GM12878 (cell line): ENCODE measurements around the gene RBM10. TPM values are rescaled to one million over a fixed set of nuclear protein-coding genes. Genes with fewer than 3 reads are reported as not detected.
A peak's percentile ranks its signal among the peaks of the same experiment; 100 is the strongest.

Source experiments
- ATF3 ChIP-seq: IDR thresholded peaks from 2 replicates; pipeline ENCODE4 v1.6.1; 2011; ENCODE audit warnings: low read depth, mild to moderate bottlenecking, low read length, moderate library complexity, borderline replicate concordance; ENCODE audit errors: extremely low read depth
- CBX5 ChIP-seq: sonication (generic); IDR thresholded peaks from 2 replicates; pipeline ENCODE4 v1.6.1; 2016; ENCODE audit warnings: low read depth, moderate library complexity, mild to moderate bottlenecking, inconsistent platforms
- E2F4 ChIP-seq: IDR thresholded peaks from 2 replicates; pipeline ENCODE4 v1.6.1; 2012; ENCODE audit warnings: low read depth, low read length, improper control_type of control experiment
- ESRRA ChIP-seq: IDR thresholded peaks from 2 replicates; pipeline ENCODE4 v1.6.1; 2012; ENCODE audit warnings: mild to moderate bottlenecking, low read length, improper control_type of control experiment
- EZH2 ChIP-seq: IDR thresholded peaks from 2 replicates; pipeline ENCODE4 v1.6.1; 2012; ENCODE audit warnings: low read depth, mild to moderate bottlenecking, control low read depth, inconsistent platforms, low read length, borderline replicate concordance; ENCODE audit not compliant: control insufficient read depth
- GATAD2B ChIP-seq: fragments of 450-650 bp; conservative IDR thresholded peaks from 2 replicates; pipeline ENCODE4 v1.6.1; 2017; ENCODE audit warnings: low read depth, mild to moderate bottlenecking, moderate library complexity
- HDGF ChIP-seq: fragments of 450-650 bp; IDR thresholded peaks from 2 replicates; pipeline ENCODE4 v1.6.1; 2016; ENCODE audit warnings: antibody characterized with exemption
- JUND ChIP-seq: IDR thresholded peaks from 2 replicates; pipeline ENCODE4 v1.6.1; 2012; ENCODE audit warnings: low read depth, mild to moderate bottlenecking, low read length, improper control_type of control experiment, moderate library complexity
- KDM1A ChIP-seq: fragments of 200-600 bp; sonication (generic); IDR thresholded peaks from 2 replicates; pipeline ENCODE4 v1.6.1; 2016; ENCODE audit warnings: borderline replicate concordance
- NFXL1 ChIP-seq: fragments of 450-650 bp; IDR thresholded peaks from 2 replicates; pipeline ENCODE4 v1.6.1; 2017; ENCODE audit warnings: antibody characterized with exemption, mild to moderate bottlenecking, borderline replicate concordance
- PML ChIP-seq: IDR thresholded peaks from 2 replicates; pipeline ENCODE4 v1.6.1; 2012; ENCODE audit warnings: low read length, inconsistent platforms
- POLR2A ChIP-seq: IDR thresholded peaks from 2 replicates; pipeline ENCODE4 v1.6.1; 2011; ENCODE audit warnings: low read depth, mild to moderate bottlenecking, low read length
- RCOR1 ChIP-seq: conservative IDR thresholded peaks from 2 replicates; pipeline ENCODE4 v1.6.1; 2012; ENCODE audit warnings: low read depth, low read length, improper control_type of control experiment
- SMAD5 ChIP-seq: IDR thresholded peaks from 2 replicates; pipeline ENCODE4 v1.6.1; 2016; ENCODE audit warnings: antibody characterized with exemption, low read depth
- SP1 ChIP-seq: IDR thresholded peaks from one replicate; pipeline ENCODE4 v1.6.1; 2011; ENCODE audit warnings: low read depth, low read length
- SRF ChIP-seq, 2 experiments: IDR thresholded peaks; 2 replicates each; pipeline ENCODE4 v1.6.1; 2011; ENCODE audit warnings: low read depth in 2 of 2, low read length in 2 of 2, mild to moderate bottlenecking in 1 of 2, moderate library complexity in 1 of 2
- TARDBP ChIP-seq: IDR thresholded peaks from 2 replicates; pipeline ENCODE4 v1.6.1; 2016; ENCODE audit warnings: borderline replicate concordance
- TBL1XR1 ChIP-seq: IDR thresholded peaks from 2 replicates; pipeline ENCODE4 v1.6.1; 2012; ENCODE audit warnings: low read depth, low read length, improper control_type of control experiment
- ZBTB4 ChIP-seq: fragments of 450-650 bp; formaldehyde crosslinking; IDR thresholded peaks from 2 replicates; pipeline ENCODE4 v1.4.0; 2022; ENCODE audit warnings: mild to moderate bottlenecking, moderate library complexity
- ZNF274 ChIP-seq: IDR thresholded peaks from one replicate; pipeline ENCODE4 v1.8.0; 2011; ENCODE audit not compliant: insufficient read length, insufficient read depth
- ZNF622 ChIP-seq: fragments of 450-650 bp; IDR thresholded peaks from 2 replicates; pipeline ENCODE4 v1.6.1; 2017; ENCODE audit warnings: mild to moderate bottlenecking, inconsistent platforms
- polyA plus RNA-seq, 11 experiments: library from polyadenylated mRNA; depleted of rRNA in 4 of 11; unstranded in 6 of 11; stranded (reverse) in 5 of 11; fragments of >200 nt; fragmentation: Nextera tagmentation in 4 of 11; fragmentation: Illumina TruSeq in 1 of 11; extraction: Ambion mirVana in 4 of 11; extraction: Trizol in 1 of 11; gene quantifications; 1 replicate in 1 of 11; 2 replicates in 10 of 11; pipeline versions ENCODE4 v1.2.1 to v1.2.3, GENCODE V29; 2011 to 2016; ENCODE audit warnings: inconsistent platforms in 2 of 11, missing spikeins in 2 of 11, low read depth in 1 of 11
- total RNA-seq, 4 experiments: library from RNA; depleted of rRNA in 3 of 4; stranded (reverse); fragments of >200 nt in 3 of 4; fragmentation: Illumina TruSeq in 1 of 4; extraction: Trizol in 1 of 4; gene quantifications; 2 replicates each; pipeline versions ENCODE4 v1.2.1 to v1.2.3, GENCODE V29; 2013 to 2021
- TF ChIP-seq, protein P1 (sequence below): fragments of 450-650 bp; IDR thresholded peaks from 2 replicates; pipeline ENCODE4 v1.6.1; 2014; ENCODE audit warnings: mild to moderate bottlenecking
- TF ChIP-seq, protein P2 (sequence below): IDR thresholded peaks from 2 replicates; pipeline ENCODE4 v1.6.1; 2012; ENCODE audit warnings: mild to moderate bottlenecking, low read depth, low read length

Gene RBM10
- total and polyA plus RNA-seq, 10 of the 15 experiments (the other 5 are each of a cell fraction or from before 2014, with no cell fraction given) = 1.4 to 60.0 (median 29.8) TPM

DNA sequence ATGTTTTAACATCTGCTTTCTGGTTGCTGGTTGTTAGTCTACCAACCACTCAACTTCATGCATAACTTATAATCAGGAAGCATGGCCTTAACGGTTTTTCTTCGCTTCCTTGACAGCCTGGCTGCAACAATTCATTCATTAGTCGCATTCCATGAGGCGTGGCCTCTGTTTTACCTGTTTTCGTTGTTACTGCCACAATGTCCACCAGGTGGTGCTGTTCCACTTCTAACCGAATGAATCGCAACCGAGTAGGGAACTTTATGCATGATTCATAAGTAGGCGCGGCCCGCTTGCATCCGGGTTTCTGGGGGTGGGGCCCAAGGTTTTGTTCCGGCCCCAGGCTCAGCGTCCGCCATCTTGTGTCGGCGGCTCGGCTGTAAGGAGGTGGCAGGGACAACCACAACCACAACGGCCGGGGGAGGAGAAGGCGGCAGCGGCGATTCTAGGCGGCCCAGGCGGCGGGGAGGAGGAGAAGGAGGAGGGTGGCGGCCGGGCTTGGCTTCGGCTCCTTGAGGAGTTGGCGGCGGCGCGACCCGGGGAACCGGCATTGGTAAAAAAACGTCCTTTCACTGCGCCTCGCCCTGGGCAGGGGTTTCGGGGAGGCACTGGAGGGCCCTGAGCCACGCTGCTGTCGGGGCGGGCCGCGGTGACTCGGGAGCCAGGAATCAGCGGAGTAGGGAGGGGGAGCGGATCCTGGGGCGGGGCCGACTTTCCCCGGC, 48.6 kb downstream of the RBM10 start, which contains the start of gene UBA1 (continued):
- TF ChIP-seq ZNF274 (no peak), KDM1A (no peak), JUND (no peak), NFXL1 (no peak), GATAD2B (peak; percentile 55; the same call in 1 of the 2 replicates), ZNF622 (no peak), EZH2 (no peak), POLR2A (peak; percentile 98), ATF3 (no peak), PML (peak; percentile 87), CBX5 (no peak; the same call in 1 of the 2 replicates), ESRRA (no peak), SP1 (peak; percentile 51), E2F4 (no peak), RCOR1 (no peak), ZBTB4 (no peak), TARDBP (no peak), SMAD5 (0 out of 2 replicates have a peak, but pooled peaks have one; percentile 64), HDGF (no peak), TBL1XR1 (0 out of 2 replicates have a peak, but pooled peaks have one; percentile 19), SRF (IDR thresholded peaks at IDR 0.05; ENCODE audit: low read depth in 2 of 2, low read length in 2 of 2) (0 out of 4 replicates have a peak, but pooled peaks of 1 of the 2 experiments have one; percentile 53)
- TF ChIP-seq, protein P1, sequence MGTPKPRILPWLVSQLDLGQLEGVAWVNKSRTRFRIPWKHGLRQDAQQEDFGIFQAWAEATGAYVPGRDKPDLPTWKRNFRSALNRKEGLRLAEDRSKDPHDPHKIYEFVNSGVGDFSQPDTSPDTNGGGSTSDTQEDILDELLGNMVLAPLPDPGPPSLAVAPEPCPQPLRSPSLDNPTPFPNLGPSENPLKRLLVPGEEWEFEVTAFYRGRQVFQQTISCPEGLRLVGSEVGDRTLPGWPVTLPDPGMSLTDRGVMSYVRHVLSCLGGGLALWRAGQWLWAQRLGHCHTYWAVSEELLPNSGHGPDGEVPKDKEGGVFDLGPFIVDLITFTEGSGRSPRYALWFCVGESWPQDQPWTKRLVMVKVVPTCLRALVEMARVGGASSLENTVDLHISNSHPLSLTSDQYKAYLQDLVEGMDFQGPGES = no peak
- TF ChIP-seq, protein P2, sequence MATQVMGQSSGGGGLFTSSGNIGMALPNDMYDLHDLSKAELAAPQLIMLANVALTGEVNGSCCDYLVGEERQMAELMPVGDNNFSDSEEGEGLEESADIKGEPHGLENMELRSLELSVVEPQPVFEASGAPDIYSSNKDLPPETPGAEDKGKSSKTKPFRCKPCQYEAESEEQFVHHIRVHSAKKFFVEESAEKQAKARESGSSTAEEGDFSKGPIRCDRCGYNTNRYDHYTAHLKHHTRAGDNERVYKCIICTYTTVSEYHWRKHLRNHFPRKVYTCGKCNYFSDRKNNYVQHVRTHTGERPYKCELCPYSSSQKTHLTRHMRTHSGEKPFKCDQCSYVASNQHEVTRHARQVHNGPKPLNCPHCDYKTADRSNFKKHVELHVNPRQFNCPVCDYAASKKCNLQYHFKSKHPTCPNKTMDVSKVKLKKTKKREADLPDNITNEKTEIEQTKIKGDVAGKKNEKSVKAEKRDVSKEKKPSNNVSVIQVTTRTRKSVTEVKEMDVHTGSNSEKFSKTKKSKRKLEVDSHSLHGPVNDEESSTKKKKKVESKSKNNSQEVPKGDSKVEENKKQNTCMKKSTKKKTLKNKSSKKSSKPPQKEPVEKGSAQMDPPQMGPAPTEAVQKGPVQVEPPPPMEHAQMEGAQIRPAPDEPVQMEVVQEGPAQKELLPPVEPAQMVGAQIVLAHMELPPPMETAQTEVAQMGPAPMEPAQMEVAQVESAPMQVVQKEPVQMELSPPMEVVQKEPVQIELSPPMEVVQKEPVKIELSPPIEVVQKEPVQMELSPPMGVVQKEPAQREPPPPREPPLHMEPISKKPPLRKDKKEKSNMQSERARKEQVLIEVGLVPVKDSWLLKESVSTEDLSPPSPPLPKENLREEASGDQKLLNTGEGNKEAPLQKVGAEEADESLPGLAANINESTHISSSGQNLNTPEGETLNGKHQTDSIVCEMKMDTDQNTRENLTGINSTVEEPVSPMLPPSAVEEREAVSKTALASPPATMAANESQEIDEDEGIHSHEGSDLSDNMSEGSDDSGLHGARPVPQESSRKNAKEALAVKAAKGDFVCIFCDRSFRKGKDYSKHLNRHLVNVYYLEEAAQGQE = no peak
